Heart left ventricle (tissue), 16 donors: ENCODE results near the gene MMP24OS. TPM values are rescaled to one million over a fixed set of nuclear protein-coding genes. Genes with fewer than 3 reads are reported as not detected.

ENCODE experiments used
- ATAC-seq, 4 donors: fragments of 200-7000 bp; cut with Tn5 transposase; one replicate each; pipeline ENCODE4 v1.9.1; 2020 to 2022; ENCODE audit warnings: moderate library complexity in 4 of 4, mild to moderate bottlenecking in 3 of 4, moderate number of reproducible peaks in 1 of 4
- DNase-seq, 5 donors: peaks; one replicate each; pipeline ENCODE4 v3.0.0-alpha.2; 2020
- H3K27ac ChIP-seq, 12 donors: fragments of 200-600 bp; sonication (generic) in 4 of 12; one replicate each; pipeline versions ENCODE4 v1.5.0 to v1.8.0; 2016 to 2022; ENCODE audit warnings: mild to moderate bottlenecking in 2 of 12
- H3K27me3 ChIP-seq, 9 donors: fragments of 200-600 bp; sonication (generic) in 2 of 9; one replicate each; pipeline versions ENCODE4 v1.5.1 to v1.8.0; 2016 to 2022; ENCODE audit warnings: mild to moderate bottlenecking in 3 of 9
- H3K36me3 ChIP-seq, 9 donors: fragments of 200-600 bp; sonication (generic) in 2 of 9; one replicate each; pipeline versions ENCODE4 v1.5.0 to v1.8.0; 2018 to 2022; ENCODE audit warnings: mild to moderate bottlenecking in 2 of 9
- H3K4me1 ChIP-seq, 12 donors: fragments of 200-600 bp; sonication (generic) in 4 of 12; one replicate each; pipeline versions ENCODE4 v1.5.0 to v1.8.0; 2016 to 2022; ENCODE audit warnings: mild to moderate bottlenecking in 3 of 12
- H3K4me3 ChIP-seq, 12 donors: fragments of 200-600 bp; sonication (generic) in 4 of 12; one replicate each; pipeline versions ENCODE4 v1.5.0 to v1.8.0; 2017 to 2022; ENCODE audit warnings: mild to moderate bottlenecking in 9 of 12, moderate library complexity in 4 of 12
- H3K9me3 ChIP-seq, 12 donors: fragments of 200-600 bp; sonication (generic) in 4 of 12; one replicate each; pipeline versions ENCODE4 v1.5.0 to v1.8.0; 2016 to 2022; ENCODE audit warnings: mild to moderate bottlenecking in 1 of 12
- CTCF ChIP-seq, 12 donors: fragments of 200-600 bp; sonication (generic) in 4 of 12; IDR thresholded peaks; one replicate each; pipeline versions ENCODE4 v1.5.0 to v1.8.0; 2018 to 2022; ENCODE audit warnings: antibody characterized with exemption in 12 of 12, mild to moderate bottlenecking in 5 of 12
- POLR2A ChIP-seq, 2 donors: fragments of 450-650 bp; IDR thresholded peaks; one replicate each; pipeline ENCODE4 v1.6.1; 2017; ENCODE audit warnings: antibody characterized with exemption in 2 of 2, mild to moderate bottlenecking in 2 of 2, moderate library complexity in 2 of 2
- WGBS, 4 donors: extraction: QIAGEN DNeasy Blood & Tissue Kit in 2 of 4; methylation state at CpG; one replicate each; pipeline versions ENCODE4 v1.1.5 to v1.1.7; 2013 to 2018; 5-methylcytosine and 5-hydroxymethylcytosine counted together
- intact Hi-C, 10 donors: fragments of 100-400 bp; cut with DNase I; formaldehyde crosslinking; loops; one replicate each; pipeline versions ENCODE4 v1.11.1 to v1.14.2; 2022
- polyA plus RNA-seq, 2 donors: library from polyadenylated mRNA; stranded (reverse); fragments of 200-250 nt; gene quantifications; one replicate each; pipeline ENCODE4 v1.2.3, GENCODE V29; 2013
- total RNA-seq, 9 donors: library from RNA; depleted of rRNA in 2 of 9; stranded (reverse); fragments of >200 nt in 2 of 9; fragmentation: NEBNext Ultra II Directional in 3 of 9; extraction: Animal tissue kit (Norgen Biotek cat#: 25700) in 3 of 9; gene quantifications; one replicate each; pipeline versions ENCODE4 v1.1.0 to v1.2.4, GENCODE V29; 2016 to 2023
- donor health status: ischemic (EF 13 %, LVEDD 7.1; RV severe dilation, severe dysfunction).
- donor health status: healthy with polysubstance abuse.
- donor health status: DM: no; HTN: yes; CAD: no.
- donor health status: DM: no; HTN: no; CAD: no.
- donor health status: ischemic (EF 25% LVEDD 6.9; RV normal size, moderate dysfunction).
- donor health status: ischemic (EF 25% LVEDD 5.7; RV mildly dilated, moderate dysfunction).
- donor health status: healthy.
- donor health status: DM: yes; HTN: yes; CAD: no.
- donor health status: ischemic (EF 35%, LVEDD 5.7; RV mildly dilated, moderate dysfunction).
- donor health status: nonischemic (EF 11% LVEDD 7.7; RV severe dilation, severe dysfunction).
- donor health status: DM: yes; HTN: yes; CAD: no.
- donor health status: PGD.
- donor health status: ischemic (EF 29% LVEDD 5.4; RV normal size, mild dysfunction).
- donor health status: nonischemic (EF 23%, LVEDD 6.1; RV moderate dilation, normal function).

MMP24OS gene
- total and polyA plus RNA-seq, 11 donors = 11.7 to 64.8 (median 41.6) TPM

GRCh38 chr20:35284992-35285805 lies 7.3 kb upstream of the MMP24OS start:
- Histone ChIP-seq H3K4me3 (peak overlapping the region; percentile 63 to 99 (median 86)), H3K4me1 (peaks cover 5 to 24% (median 13%) of the 10 kb centered on the region in 12 donors), H3K27me3 (no peaks in the 10 kb centered on the region), H3K9me3 (no peaks in the 10 kb centered on the region), H3K36me3 (peaks cover 0 to 27% (median 9%) of the 10 kb centered on the region in 9 donors), H3K27ac (peak overlapping the region in 11 of 12 donors; percentile 47 to 86 (median 76))
- TF ChIP-seq CTCF (IDR thresholded peaks at IDR 0.05) (no peak), POLR2A (IDR thresholded peaks at IDR 0.05) (no peak)
- WGBS, 4 donors = 47 to 49% (median 48%) methylated on average over 19 of the region's 19 CpGs
- peak in 1 of 4 donors; percentile 5 for ATAC-seq
- DNase-seq = peak in 1 of 5 donors; percentile 15
- intact Hi-C loops = no loop called here

GRCh38 chr20:35284267-35284991 lies 6.5 kb upstream of the MMP24OS start, which contains the start of gene EIF6:
Gene EIF6 (minus strand): TSS chr20:35284772. CDS start chr20:35284487, 285 bp downstream.
- Histone ChIP-seq H3K4me3 (peak within 1 kb of the TSS; percentile 63 to 99 (median 86)), H3K36me3 (peaks cover 0 to 35% (median 16%) of the 10 kb centered on the region in 9 donors), H3K27me3 (no peaks in the 10 kb centered on the region), H3K9me3 (no peaks in the 10 kb centered on the region), H3K27ac (peak within 1 kb of the TSS; percentile 24 to 86 (median 74)), H3K4me1 (peaks cover 5 to 24% (median 13%) of the 10 kb centered on the region in 12 donors)
- no peak for TF ChIP-seq CTCF (IDR thresholded peaks at IDR 0.05)
- TF ChIP-seq POLR2A (IDR thresholded peaks at IDR 0.05) = peak in 1 of 2 donors; percentile 44
- 1% methylated on average over 35 to 61 of the region's 61 CpGs for WGBS, 4 donors
- intact Hi-C loops = no loop called here
- DNase-seq = peak; percentile 79 to 90 (median 86)
- ATAC-seq = peak; percentile 85 to 93 (median 92)

GRCh38 chr20:35283441-35284266 lies 5.7 kb upstream of the MMP24OS start:
- Histone ChIP-seq H3K27ac (peak overlapping the region in 11 of 12 donors; percentile 47 to 86 (median 76)), H3K4me1 (peaks cover 6 to 24% (median 13%) of the 10 kb centered on the region in 12 donors), H3K36me3 (peaks cover 0 to 43% (median 24%) of the 10 kb centered on the region in 9 donors), H3K9me3 (no peaks in the 10 kb centered on the region), H3K4me3 (peak overlapping the region; percentile 63 to 99 (median 86)), H3K27me3 (no peaks in the 10 kb centered on the region)
- no peak for ATAC-seq
- TF ChIP-seq CTCF (IDR thresholded peaks at IDR 0.05) = no peak
- TF ChIP-seq POLR2A (IDR thresholded peaks at IDR 0.05) = no peak
- no peak for DNase-seq
- 21 to 25% (median 25%) methylated on average over 23 to 24 of the region's 24 CpGs for WGBS, 4 donors
- intact Hi-C loops = no loop called here
